OCI-LY7 (cell line): Measurements from ENCODE around the gene KLK1. TPM values are rescaled to one million over a fixed set of nuclear protein-coding genes. Genes with fewer than 3 reads are reported as not detected.

Experiments
- Bru-seq: library from RNA; stranded (reverse); fragments of 400-500 nt; gene quantifications from one replicate; lab custom pipeline; 2021; lab: Mats Ljungman, UMichigan
- BruChase-seq, 2 experiments: library from RNA; stranded (reverse); fragments of 400-500 nt; gene quantifications; one replicate each; lab custom pipeline; 2021; lab: Mats Ljungman, UMichigan
- BruUV-seq: library from RNA; stranded (reverse); fragments of 400-500 nt; replicated peaks from 2 replicates; lab custom pipeline; 2021; lab: Mats Ljungman, UMichigan
- CTCF ChIA-PET: fragments of 300-600 bp; sonication (Branson Sonifier 250); formaldehyde crosslinking; loops from one replicate; lab custom pipeline; 2022; ENCODE audit warnings: antibody characterized with exemption; ENCODE audit not compliant: unreplicated experiment; lab: Charles Lee
- POLR2A ChIA-PET: fragments of 300-600 bp; sonication (Branson Sonifier 250); formaldehyde crosslinking; loops from one replicate; lab custom pipeline; 2022; ENCODE audit warnings: antibody characterized with exemption; lab: Charles Lee
- DNase-seq: peaks from one replicate; pipeline ENCODE4 v3.0.0-alpha.2; 2015; ENCODE audit warnings: low spot score
- H2AFZ ChIP-seq: fragments of 200-600 bp; sonication (generic), shearing (Covaris generic); 2 replicates; pipeline ENCODE4 v1.6.1; 2014; ENCODE audit warnings: mild to moderate bottlenecking, antibody characterized with exemption, low read length, moderate library complexity
- H3K27ac ChIP-seq: fragments of 200-600 bp; sonication (generic); 2 replicates; pipeline ENCODE4 v1.5.1; 2014; ENCODE audit warnings: mixed run types, low read depth, mild to moderate bottlenecking, moderate library complexity, low read length, inconsistent platforms; ENCODE audit not compliant: poor library complexity, severe bottlenecking
- H3K36me3 ChIP-seq: fragments of 200-600 bp; sonication (generic); 2 replicates; pipeline ENCODE4 v1.6.1; 2014; ENCODE audit warnings: mild to moderate bottlenecking, antibody characterized with exemption, low read length, moderate library complexity, mixed read lengths; ENCODE audit not compliant: insufficient read depth
- H3K4me1 ChIP-seq: fragments of 200-600 bp; sonication (generic); 2 replicates; pipeline ENCODE4 v1.5.1; 2014; ENCODE audit warnings: mild to moderate bottlenecking, low read length; ENCODE audit not compliant: insufficient read depth, poor library complexity, severe bottlenecking
- H3K4me2 ChIP-seq: fragments of 200-600 bp; sonication (generic); 2 replicates; pipeline ENCODE4 v1.6.1; 2014; ENCODE audit warnings: mild to moderate bottlenecking, low read length
- H3K4me3 ChIP-seq: fragments of 200-600 bp; sonication (generic); 2 replicates; pipeline ENCODE4 v1.5.1; 2014; ENCODE audit warnings: mild to moderate bottlenecking, low read depth, low read length; ENCODE audit not compliant: poor library complexity, severe bottlenecking
- H3K79me2 ChIP-seq: fragments of 200-600 bp; sonication (generic); 2 replicates; pipeline ENCODE4 v1.6.1; 2016; ENCODE audit warnings: low read depth, mild to moderate bottlenecking, low read length, moderate library complexity, mixed read lengths; ENCODE audit not compliant: insufficient read depth
- H3K9me2 ChIP-seq: fragments of 200-600 bp; sonication (generic); 2 replicates; pipeline ENCODE4 v1.6.1; 2016; ENCODE audit warnings: mild to moderate bottlenecking, low read length, mixed read lengths; ENCODE audit not compliant: insufficient read depth
- H3K9me3 ChIP-seq: fragments of 200-600 bp; sonication (generic); 2 replicates; pipeline ENCODE4 v1.6.1; 2014; ENCODE audit warnings: mild to moderate bottlenecking, mixed run types, low read length, mixed read lengths
- H4K20me1 ChIP-seq: fragments of 200-600 bp; sonication (generic); 2 replicates; pipeline ENCODE4 v1.6.1; 2014; ENCODE audit warnings: mild to moderate bottlenecking, antibody characterized with exemption, low read length, moderate library complexity, mixed read lengths; ENCODE audit not compliant: insufficient read depth
- CTCF ChIP-seq: fragments of 200-600 bp; sonication (generic); conservative IDR thresholded peaks from 2 replicates; pipeline ENCODE4 v1.5.1; 2014; ENCODE audit warnings: mild to moderate bottlenecking, antibody characterized with exemption, low read length, moderate library complexity, mixed read lengths
- EZH2phosphoT487 ChIP-seq: fragments of 200-600 bp; sonication (generic); IDR thresholded peaks from 2 replicates; pipeline ENCODE4 v1.6.1; 2018; ENCODE audit warnings: low read depth, borderline replicate concordance, mild to moderate bottlenecking, mixed run types, antibody characterized with exemption, low read length, moderate library complexity, mixed read lengths
- intact Hi-C: fragments of 100-400 bp; cut with micrococcal nuclease; formaldehyde crosslinking; loops from one replicate; pipeline ENCODE4 v1.10.0; 2022; ENCODE audit not compliant: unreplicated experiment
- long read RNA-seq: library from polyadenylated mRNA; stranded (forward); transcript quantifications from one replicate; pipeline ENCODE4 v2.0.0, GENCODE V29; 2022
- total RNA-seq, 2 experiments: library from RNA; depleted of rRNA in 1 of 2; stranded (reverse); fragments of >200 nt in 1 of 2; shearing (Covaris generic) in 1 of 2; gene quantifications; 2 replicates each; pipeline ENCODE4 v1.2.3, GENCODE V29; 2014 to 2022

The KLK1 gene
- total RNA-seq (2014; rRNA removed; shearing (Covaris generic)): not detected in 2 replicates
- total RNA-seq (2022): 3.4 and 5.1 TPM in 2 replicates
- Bru-seq, nascent RNA: percentile 24 among the genes with signal in this experiment
- BruChase-seq, experiment 1, labeled RNA remaining after a 6-hour chase: percentile 28 among the genes with signal in this experiment
- BruChase-seq, experiment 2, labeled RNA remaining after a 2-hour chase: percentile 25 among the genes with signal in this experiment
- long read RNA-seq, partial matches to known transcripts: 0 of 2 reads
- long read RNA-seq, other reads (novel, unspliced or antisense): 0 of 2 reads

- TF ChIP-seq EZH2phosphoT487 (no peak), CTCF (no peak)
- intact Hi-C loops: no loop called here
- no peaks in the 10 kb centered on the region for H3K36me3 ChIP-seq
- no peaks in the 10 kb centered on the region for H3K79me2 ChIP-seq
- ChIA-PET POLR2A (no interaction called here), CTCF (no interaction called here)
- H3K4me2 ChIP-seq: no peak within 1 kb of the TSS
- H3K9me2 ChIP-seq: no peaks in the 10 kb centered on the region
- H3K4me1 ChIP-seq: peaks cover 28% of the 10 kb centered on the region
- H3K27ac ChIP-seq: no peak within 1 kb of the TSS
- BruUV-seq: no TSS peak
- DNase-seq: no peak
- H4K20me1 ChIP-seq: no peaks in the 10 kb centered on the region
- no peak within 1 kb of the TSS for H3K4me3 ChIP-seq
- H2AFZ ChIP-seq: no peak within 1 kb of the TSS
- H3K9me3 ChIP-seq: no peaks in the 10 kb centered on the region
Measured at GRCh38 chr19:50823389-50824042, at the start of gene KLK1. Gene KLK1 (minus strand): TSS chr19:50823787. CDS start chr19:50823748, 39 bp downstream.

GRCh38 chr19:50873056-50873455 is 49.5 kb upstream of the KLK1 start, which contains the start of gene KLK2:
Gene KLK2 (plus strand): TSS chr19:50873439. CDS start chr19:50873474, 35 bp downstream.
- Histone ChIP-seq H3K9me3 (no peaks in the 10 kb centered on the region), H3K4me2 (no peak within 1 kb of the TSS), H3K27ac (no peak within 1 kb of the TSS), H4K20me1 (no peaks in the 10 kb centered on the region), H3K36me3 (no peaks in the 10 kb centered on the region), H3K79me2 (no peaks in the 10 kb centered on the region), H2AFZ (no peak within 1 kb of the TSS), H3K4me1 (no peaks in the 10 kb centered on the region), H3K4me3 (no peak within 1 kb of the TSS), H3K9me2 (no peaks in the 10 kb centered on the region)
- no peak for DNase-seq
- intact Hi-C loops: no loop called here
- ChIA-PET CTCF (no interaction called here), POLR2A (interaction anchor here (0.6 kb wide), 1 partner anchor 103 kb away, joined by 4 read pairs; the partner anchor contains the start of gene GPR32)
- no TSS peak for BruUV-seq
- TF ChIP-seq EZH2phosphoT487: no peak
- no peak for TF ChIP-seq CTCF
